PC-9 (cell line): ENCODE data around the gene TCP11.

ENCODE experiments used
- EZH2 ChIP-seq: fragments of 200-600 bp; sonication (generic); IDR thresholded peaks from 2 replicates; pipeline ENCODE4 v1.8.0; 2017; ENCODE audit warnings: antibody characterized with exemption, low read depth
- TF ChIP-seq, protein P1 (sequence below): fragments of 200-600 bp; sonication (generic); conservative IDR thresholded peaks from 2 replicates; pipeline ENCODE4 v1.6.1; 2017; ENCODE audit warnings: mixed run types, antibody characterized with exemption, mild to moderate bottlenecking, moderate library complexity

DNA sequence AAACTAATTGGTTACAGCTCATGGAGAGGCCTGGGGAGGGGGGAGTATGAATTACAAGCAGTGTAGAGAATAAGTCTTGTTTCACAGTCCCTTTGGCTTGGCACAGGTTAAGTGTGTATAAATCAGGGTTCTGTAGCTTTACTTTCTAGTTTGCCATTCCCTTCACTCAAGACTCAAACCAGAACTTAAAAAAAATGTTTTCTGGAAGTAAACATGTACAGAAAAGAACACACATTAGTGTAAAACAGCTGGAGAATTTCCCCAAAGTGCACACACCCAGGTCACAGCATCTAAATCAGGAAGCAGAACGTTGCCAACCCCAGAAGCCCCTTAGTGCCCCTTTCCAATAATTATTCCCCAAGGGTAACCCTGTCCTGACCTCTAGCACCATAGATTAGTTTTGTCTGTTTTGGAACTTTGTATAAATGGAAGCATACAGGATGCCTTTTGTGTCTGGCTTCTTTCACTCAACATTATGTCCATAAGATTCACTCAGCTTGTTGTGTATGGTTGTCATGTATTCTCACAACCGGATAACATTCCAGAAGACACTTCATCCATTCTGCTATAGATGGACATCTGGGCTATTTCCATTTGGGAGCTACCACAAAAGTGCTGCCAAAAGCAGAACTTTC is 38.9 kb upstream of the TCP11 start:
- no peak for TF ChIP-seq EZH2
- TF ChIP-seq, protein P1, sequence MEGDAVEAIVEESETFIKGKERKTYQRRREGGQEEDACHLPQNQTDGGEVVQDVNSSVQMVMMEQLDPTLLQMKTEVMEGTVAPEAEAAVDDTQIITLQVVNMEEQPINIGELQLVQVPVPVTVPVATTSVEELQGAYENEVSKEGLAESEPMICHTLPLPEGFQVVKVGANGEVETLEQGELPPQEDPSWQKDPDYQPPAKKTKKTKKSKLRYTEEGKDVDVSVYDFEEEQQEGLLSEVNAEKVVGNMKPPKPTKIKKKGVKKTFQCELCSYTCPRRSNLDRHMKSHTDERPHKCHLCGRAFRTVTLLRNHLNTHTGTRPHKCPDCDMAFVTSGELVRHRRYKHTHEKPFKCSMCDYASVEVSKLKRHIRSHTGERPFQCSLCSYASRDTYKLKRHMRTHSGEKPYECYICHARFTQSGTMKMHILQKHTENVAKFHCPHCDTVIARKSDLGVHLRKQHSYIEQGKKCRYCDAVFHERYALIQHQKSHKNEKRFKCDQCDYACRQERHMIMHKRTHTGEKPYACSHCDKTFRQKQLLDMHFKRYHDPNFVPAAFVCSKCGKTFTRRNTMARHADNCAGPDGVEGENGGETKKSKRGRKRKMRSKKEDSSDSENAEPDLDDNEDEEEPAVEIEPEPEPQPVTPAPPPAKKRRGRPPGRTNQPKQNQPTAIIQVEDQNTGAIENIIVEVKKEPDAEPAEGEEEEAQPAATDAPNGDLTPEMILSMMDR, result no peak
